Measurements from ENCODE around the gene NCMAP.

NCMAP gene

GRCh38 chr1:24557711-24558131 is 1.8 kb downstream of the NCMAP start:
- H3K9me3 ChIP-seq (replicated peaks in 1 of 2; ENCODE audit: control insufficient read depth in 2 of 2, insufficient read depth in 1 of 2, low read depth in 1 of 2, low read length in 2 of 2) = no peaks in the 10 kb centered on the region
- no peak overlapping the region for H3K9ac ChIP-seq (ENCODE audit: low read depth, low read length, poor library complexity)
- peaks cover 2% of the 10 kb centered on the region for H3K79me1 ChIP-seq (ENCODE audit: low read depth, low read length)
- H3K14ac ChIP-seq (ENCODE audit: low read length) = no peak overlapping the region
- WGBS, 2 donors (ENCODE audit: extremely low coverage in 2 of 2, insufficient read length in 2 of 2, insufficient replicate concordance in 1 of 2) = no CpG with 5 or more reads among the region's 9 CpGs
- H3K4me3 ChIP-seq (ENCODE audit: low read length in 2 of 2) = no peak overlapping the region
- H2AK5ac ChIP-seq (ENCODE audit: low read depth, low read length) = no peak overlapping the region
- H2BK12ac ChIP-seq (ENCODE audit: low read length) = no peak overlapping the region
- H2BK120ac ChIP-seq (ENCODE audit: low read depth, low read length) = no peak overlapping the region
- peak overlapping the region; percentile 5 for H3K23ac ChIP-seq (ENCODE audit: low read depth, low read length, poor library complexity)
- no peak overlapping the region for H4K91ac ChIP-seq (ENCODE audit: low read depth, low read length, poor library complexity)
- DNase-seq (ENCODE audit: low spot score) = no peak
- H3K27me3 ChIP-seq (ENCODE audit: control insufficient read depth in 3 of 3, insufficient read depth in 3 of 3, low read depth in 1 of 3, low read length in 3 of 3) = peaks cover 11 to 52% (median 38%) of the 10 kb centered on the region in 3 experiments
- H3K27ac ChIP-seq (replicated peaks; ENCODE audit: low read length) = no peak overlapping the region
- peaks cover 0 to 3% of the 10 kb centered on the region in 2 donors for H3K4me1 ChIP-seq (ENCODE audit: control insufficient read depth in 2 of 2, insufficient read depth in 1 of 2, low read depth in 1 of 2, low read length in 2 of 2)
- H2AFZ ChIP-seq (ENCODE audit: low read length) = no peak overlapping the region
- H3K36me3 ChIP-seq (replicated peaks in 1 of 2; ENCODE audit: control insufficient read depth in 2 of 2, insufficient read depth in 2 of 2, low read length in 2 of 2) = no peaks in the 10 kb centered on the region
- H2BK5ac ChIP-seq (ENCODE audit: low read length) = peak overlapping the region; percentile 69
- H2BK15ac ChIP-seq (ENCODE audit: low read length) = no peak overlapping the region
- no peak overlapping the region for H3K4ac ChIP-seq (ENCODE audit: low read length)
- no peak overlapping the region for H3K18ac ChIP-seq (ENCODE audit: low read length)
- no peak overlapping the region for H3K4me2 ChIP-seq (ENCODE audit: insufficient read depth, low read length, poor library complexity, severe bottlenecking)
- H4K8ac ChIP-seq (ENCODE audit: low read depth, low read length) = no peak overlapping the region

GRCh38 chr1:24558455-24558854 is 2.6 kb downstream of the NCMAP start:
- Histone ChIP-seq H2BK5ac (ENCODE audit: low read length) (no peak overlapping the region), H3K79me1 (ENCODE audit: low read depth, low read length) (peaks cover 2% of the 10 kb centered on the region), H3K36me3 (replicated peaks in 1 of 2; ENCODE audit: control insufficient read depth in 2 of 2, insufficient read depth in 2 of 2, low read length in 2 of 2) (no peaks in the 10 kb centered on the region), H4K8ac (ENCODE audit: low read depth, low read length) (no peak overlapping the region), H3K9ac (ENCODE audit: low read depth, low read length, poor library complexity) (no peak overlapping the region), H3K27me3 (ENCODE audit: control insufficient read depth in 3 of 3, insufficient read depth in 3 of 3, low read depth in 1 of 3, low read length in 3 of 3) (peaks cover 11 to 52% (median 38%) of the 10 kb centered on the region in 3 experiments), H2BK15ac (ENCODE audit: low read length) (no peak overlapping the region), H4K91ac (ENCODE audit: low read depth, low read length, poor library complexity) (no peak overlapping the region), H3K4me1 (ENCODE audit: control insufficient read depth in 2 of 2, insufficient read depth in 1 of 2, low read depth in 1 of 2, low read length in 2 of 2) (peaks cover 0 to 3% of the 10 kb centered on the region in 2 donors), H3K18ac (ENCODE audit: low read length) (peak overlapping the region; percentile 19), H3K14ac (ENCODE audit: low read length) (peak overlapping the region; percentile 72), H3K23ac (ENCODE audit: low read depth, low read length, poor library complexity) (no peak overlapping the region), H2BK12ac (ENCODE audit: low read length) (peak overlapping the region; percentile 92), H2AFZ (ENCODE audit: low read length) (no peak overlapping the region), H3K4me2 (ENCODE audit: insufficient read depth, low read length, poor library complexity, severe bottlenecking) (no peak overlapping the region), H3K4me3 (ENCODE audit: low read length in 2 of 2) (no peak overlapping the region), H2BK120ac (ENCODE audit: low read depth, low read length) (no peak overlapping the region), H3K9me3 (replicated peaks in 1 of 2; ENCODE audit: control insufficient read depth in 2 of 2, insufficient read depth in 1 of 2, low read depth in 1 of 2, low read length in 2 of 2) (no peaks in the 10 kb centered on the region), H2AK5ac (ENCODE audit: low read depth, low read length) (no peak overlapping the region), H3K4ac (ENCODE audit: low read length) (no peak overlapping the region), H3K27ac (replicated peaks; ENCODE audit: low read length) (no peak overlapping the region)
- no peak for DNase-seq (ENCODE audit: low spot score)
- no CpG with 5 or more reads among the region's 7 CpGs for WGBS, 2 donors (ENCODE audit: extremely low coverage in 2 of 2, insufficient read length in 2 of 2, insufficient replicate concordance in 1 of 2)

GRCh38 chr1:24558902-24559791 is 3.3 kb downstream of the NCMAP start:
- Histone ChIP-seq H4K8ac (ENCODE audit: low read depth, low read length) (no peak overlapping the region), H2BK120ac (ENCODE audit: low read depth, low read length) (no peak overlapping the region), H3K4ac (ENCODE audit: low read length) (no peak overlapping the region), H2AK5ac (ENCODE audit: low read depth, low read length) (peak overlapping the region; percentile 19), H3K79me1 (ENCODE audit: low read depth, low read length) (peaks cover 2% of the 10 kb centered on the region), H3K23ac (ENCODE audit: low read depth, low read length, poor library complexity) (no peak overlapping the region), H2BK12ac (ENCODE audit: low read length) (no peak overlapping the region), H3K14ac (ENCODE audit: low read length) (no peak overlapping the region), H3K27ac (replicated peaks; ENCODE audit: low read length) (no peak overlapping the region), H3K9ac (ENCODE audit: low read depth, low read length, poor library complexity) (no peak overlapping the region), H3K4me3 (ENCODE audit: low read length in 2 of 2) (no peak overlapping the region), H3K4me1 (ENCODE audit: control insufficient read depth in 2 of 2, insufficient read depth in 1 of 2, low read depth in 1 of 2, low read length in 2 of 2) (peaks cover 0 to 3% of the 10 kb centered on the region in 2 donors), H2BK15ac (ENCODE audit: low read length) (no peak overlapping the region), H4K91ac (ENCODE audit: low read depth, low read length, poor library complexity) (no peak overlapping the region), H3K36me3 (replicated peaks in 1 of 2; ENCODE audit: control insufficient read depth in 2 of 2, insufficient read depth in 2 of 2, low read length in 2 of 2) (no peaks in the 10 kb centered on the region), H2AFZ (ENCODE audit: low read length) (no peak overlapping the region), H3K4me2 (ENCODE audit: insufficient read depth, low read length, poor library complexity, severe bottlenecking) (no peak overlapping the region), H3K27me3 (ENCODE audit: control insufficient read depth in 3 of 3, insufficient read depth in 3 of 3, low read depth in 1 of 3, low read length in 3 of 3) (peaks cover 11 to 46% (median 36%) of the 10 kb centered on the region in 3 experiments), H2BK5ac (ENCODE audit: low read length) (no peak overlapping the region), H3K9me3 (replicated peaks in 1 of 2; ENCODE audit: control insufficient read depth in 2 of 2, insufficient read depth in 1 of 2, low read depth in 1 of 2, low read length in 2 of 2) (no peaks in the 10 kb centered on the region), H3K18ac (ENCODE audit: low read length) (no peak overlapping the region)
- DNase-seq (ENCODE audit: low spot score) = no peak
- WGBS, 2 donors (ENCODE audit: extremely low coverage in 2 of 2, insufficient read length in 2 of 2, insufficient replicate concordance in 1 of 2) = no CpG with 5 or more reads among the region's 12 CpGs

GRCh38 chr1:24560361-24560760 is 4.5 kb downstream of the NCMAP start:
- H3K36me3 ChIP-seq (replicated peaks in 1 of 2; ENCODE audit: control insufficient read depth in 2 of 2, insufficient read depth in 2 of 2, low read length in 2 of 2) = no peaks in the 10 kb centered on the region
- no peaks in the 10 kb centered on the region for H3K9me3 ChIP-seq (replicated peaks in 1 of 2; ENCODE audit: control insufficient read depth in 2 of 2, insufficient read depth in 1 of 2, low read depth in 1 of 2, low read length in 2 of 2)
- H3K4me2 ChIP-seq (ENCODE audit: insufficient read depth, low read length, poor library complexity, severe bottlenecking) = no peak overlapping the region
- peaks cover 9 to 34% (median 24%) of the 10 kb centered on the region in 3 experiments for H3K27me3 ChIP-seq (ENCODE audit: control insufficient read depth in 3 of 3, insufficient read depth in 3 of 3, low read depth in 1 of 3, low read length in 3 of 3)
- peaks cover 2% of the 10 kb centered on the region for H3K79me1 ChIP-seq (ENCODE audit: low read depth, low read length)
- peak overlapping the region; percentile 37 for H2AK5ac ChIP-seq (ENCODE audit: low read depth, low read length)
- H3K23ac ChIP-seq (ENCODE audit: low read depth, low read length, poor library complexity) = no peak overlapping the region
- H2BK120ac ChIP-seq (ENCODE audit: low read depth, low read length) = no peak overlapping the region
- WGBS, 2 donors (ENCODE audit: extremely low coverage in 2 of 2, insufficient read length in 2 of 2, insufficient replicate concordance in 1 of 2) = no CpG with 5 or more reads among the region's 6 CpGs
- no peak overlapping the region for H2BK15ac ChIP-seq (ENCODE audit: low read length)
- no peak overlapping the region for H3K18ac ChIP-seq (ENCODE audit: low read length)
- no peak overlapping the region for H2AFZ ChIP-seq (ENCODE audit: low read length)
- no peak overlapping the region for H4K8ac ChIP-seq (ENCODE audit: low read depth, low read length)
- no peak overlapping the region for H2BK5ac ChIP-seq (ENCODE audit: low read length)
- no peak overlapping the region for H3K4me3 ChIP-seq (ENCODE audit: low read length in 2 of 2)
- H3K4me1 ChIP-seq (ENCODE audit: control insufficient read depth in 2 of 2, insufficient read depth in 1 of 2, low read depth in 1 of 2, low read length in 2 of 2) = peaks cover 0 to 3% of the 10 kb centered on the region in 2 donors
- H3K9ac ChIP-seq (ENCODE audit: low read depth, low read length, poor library complexity) = no peak overlapping the region
- no peak overlapping the region for H3K14ac ChIP-seq (ENCODE audit: low read length)
- no peak for DNase-seq (ENCODE audit: low spot score)
- no peak overlapping the region for H4K91ac ChIP-seq (ENCODE audit: low read depth, low read length, poor library complexity)
- H2BK12ac ChIP-seq (ENCODE audit: low read length) = no peak overlapping the region
- H3K27ac ChIP-seq (replicated peaks; ENCODE audit: low read length) = no peak overlapping the region
- no peak overlapping the region for H3K4ac ChIP-seq (ENCODE audit: low read length)

Data from neuronal stem cell (in vitro differentiated cells).